ENCODE results near the gene C2orf49. TPM values are rescaled to one million over a fixed set of nuclear protein-coding genes. Genes with fewer than 3 reads are reported as not detected.

C2orf49 gene
- total and polyA plus RNA-seq, 2 of the 8 experiments (the other 6 are each of a cell fraction or from before 2014, with no cell fraction given) = 5.6 to 19.9 TPM

DNA sequence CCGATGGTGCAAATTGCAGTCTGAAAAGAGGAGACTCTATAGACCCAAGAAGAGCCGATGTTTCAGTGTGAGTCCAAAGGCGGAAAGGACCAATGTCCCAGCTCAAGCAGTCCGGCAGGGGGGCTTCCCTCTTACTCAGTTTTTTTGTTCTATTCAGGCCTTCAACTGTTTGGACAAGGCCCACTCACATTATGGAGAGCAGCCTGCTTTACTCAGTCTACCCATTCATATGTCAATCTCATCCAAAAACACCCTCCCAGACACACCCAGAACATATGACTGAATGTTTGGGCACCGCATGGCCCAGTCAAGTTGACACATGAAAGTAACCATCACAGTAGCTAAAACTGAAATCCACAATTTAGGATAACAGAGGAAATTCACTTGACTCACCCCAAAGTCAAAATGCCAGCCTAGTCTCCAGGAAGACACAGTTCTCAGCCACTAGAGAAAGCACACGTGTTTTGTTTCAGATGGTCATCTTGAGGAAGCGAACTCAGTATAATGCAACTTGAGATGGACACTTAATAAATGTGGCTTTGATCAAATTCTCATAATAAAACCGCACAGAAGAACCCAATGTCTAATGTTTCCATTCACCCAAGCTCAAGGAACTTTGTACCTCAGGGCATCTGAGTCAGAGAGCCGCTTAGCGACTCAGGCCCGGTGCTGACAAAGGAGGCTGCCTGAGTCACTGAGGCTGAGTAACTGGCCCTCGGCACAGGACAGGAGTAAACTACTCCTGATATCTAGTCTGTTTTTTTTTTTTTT is 59.1 kb downstream of the C2orf49 start:
- FAIRE-seq (no peak), DNase-seq (ENCODE audit: low read depth in 1 of 2, low spot score in 2 of 2) (no peak)
- Histone ChIP-seq H3K79me1 (ENCODE audit: low read depth, low read length) (peaks cover 8% of the 10 kb centered on the region), H4K8ac (ENCODE audit: extremely low read depth, insufficient read depth, low read length) (no peak overlapping the region), H4K20me1 (replicated peaks in 1 of 2; ENCODE audit: control insufficient read depth in 1 of 2, insufficient read depth in 2 of 2, low read length in 2 of 2) (peaks cover 0 to 1% of the 10 kb centered on the region in 2 experiments), H3K14ac (ENCODE audit: insufficient read length) (no peak overlapping the region), H3K56ac (replicated peaks; ENCODE audit: insufficient read length, low read depth, low read length) (no peak overlapping the region), H3K36me3 (ENCODE audit: control insufficient read depth in 2 of 4, insufficient read depth in 4 of 4, low read length in 3 of 4) (no peaks in the 10 kb centered on the region; a peak in 1 of 8 replicates), H2BK15ac (ENCODE audit: low read length) (no peak overlapping the region), H3K9ac (replicated peaks in 1 of 4; ENCODE audit: extremely low read depth in 1 of 4, low read depth in 3 of 4, low read length in 3 of 4) (no peak overlapping the region), H3K23ac (ENCODE audit: insufficient read length) (no peak overlapping the region), H3K27me3 (replicated peaks in 1 of 4; ENCODE audit: control insufficient read depth in 3 of 4, extremely low read depth in 1 of 4, insufficient read depth in 3 of 4, low read length in 3 of 4) (peaks cover 7 to 17% (median 13%) of the 10 kb centered on the region in 4 experiments), H2BK120ac (replicated peaks; ENCODE audit: low read depth, low read length) (no peak overlapping the region), H2AK5ac (ENCODE audit: low read depth, low read length) (no peak overlapping the region), H2BK5ac (ENCODE audit: low read depth, low read length) (no peak overlapping the region), H3K4me1 (replicated peaks in 1 of 4; ENCODE audit: control insufficient read depth in 3 of 4, insufficient read depth in 4 of 4, low read length in 3 of 4) (peaks cover 0 to 5% (median 2%) of the 10 kb centered on the region in 4 experiments; a peak in 5 of 7 replicates), H3K23me2 (ENCODE audit: low read depth, low read length) (peaks cover 4% of the 10 kb centered on the region; the same call in 1 of the 2 replicates), H4K91ac (replicated peaks; ENCODE audit: insufficient read length, low read length) (no peak overlapping the region), H3K18ac (ENCODE audit: extremely low read depth, low read length) (no peak overlapping the region), H2BK20ac (ENCODE audit: low read length) (no peak overlapping the region), H3K27ac (ENCODE audit: low read depth, low read length) (no peak overlapping the region), H3K4ac (replicated peaks; ENCODE audit: insufficient read length, low read depth, low read length) (no peak overlapping the region), H3K9me3 (ENCODE audit: insufficient read depth in 2 of 2, low read depth in 1 of 2, low read length in 1 of 2) (peaks cover 5 to 6% of the 10 kb centered on the region in 2 experiments; a peak in 1 of 4 replicates), H3K4me3 (ENCODE audit: extremely low read depth in 1 of 4, insufficient read depth in 2 of 4, low read depth in 3 of 4, low read length in 4 of 4) (no peak overlapping the region), H2BK12ac (ENCODE audit: low read depth, low read length) (no peak overlapping the region), H2AFZ (ENCODE audit: low read length) (no peak overlapping the region), H3K4me2 (ENCODE audit: insufficient read depth in 1 of 2, low read depth in 2 of 2, low read length in 2 of 2) (no peak overlapping the region; a peak in 1 of 4 replicates), H3K79me2 (ENCODE audit: control insufficient read depth in 1 of 2, insufficient read depth in 2 of 2, low read length in 2 of 2) (peaks cover 0 to 59% of the 10 kb centered on the region in 2 experiments; a peak in 2 of 4 replicates), H4K5ac (ENCODE audit: insufficient read length, low read depth, low read length) (no peak overlapping the region)
- POLR2A ChIA-PET (ENCODE audit: partially characterized antibody) = interaction anchor here (0.9 to 2.1 kb wide), 4 partner anchors 10 to 51 kb away, joined by 3 to 5 read pairs (median 4); no protein-coding TSS in a partner anchor
- CTCF ChIA-PET (ENCODE audit: partially characterized antibody) = interaction anchor here (2.7 kb wide), 1 partner anchor 29 kb away, joined by 10 read pairs; no protein-coding TSS in a partner anchor
- 92% methylated on average over 12 of the region's 12 CpGs; no CpG with 5 or more reads in 1 of the 2 experiments for WGBS, 2 experiments (ENCODE audit: extremely low coverage in 1 of 2, insufficient coverage in 1 of 2, insufficient read length in 1 of 2, insufficient replicate concordance in 2 of 2, low coverage in 1 of 2, low lambda C conversion rate in 2 of 2, missing lambda C conversion rate in 1 of 2)
- no peak for TF ChIP-seq EP300 (IDR thresholded peaks at IDR 0.05; ENCODE audit: borderline replicate concordance in 1 of 2, low read depth in 2 of 2, low read length in 2 of 2)
- TF ChIP-seq CTBP2 (IDR thresholded peaks at IDR 0.05; ENCODE audit: borderline replicate concordance, insufficient read depth, insufficient read length, low read length) = no peak
- TF ChIP-seq BCL11A (IDR thresholded peaks at IDR 0.05; ENCODE audit: low read depth in 2 of 2, low read length in 2 of 2) = no peak
- TF ChIP-seq POLR2AphosphoS5 (IDR thresholded peaks at IDR 0.05; ENCODE audit: low read depth, low read length) = no peak
- TF ChIP-seq SUZ12 (IDR thresholded peaks at IDR 0.05; ENCODE audit: low read length) = no peak
- no peak for TF ChIP-seq YY1 (IDR thresholded peaks at IDR 0.05; ENCODE audit: low read depth, low read length)
- no peak for TF ChIP-seq CHD2 (IDR thresholded peaks at IDR 0.05; ENCODE audit: low read length)
- TF ChIP-seq CEBPB (IDR thresholded peaks at IDR 0.05; ENCODE audit: low read depth, low read length) = no peak
- no peak for TF ChIP-seq CBX5 (IDR thresholded peaks at IDR 0.05; ENCODE audit: low read depth, low read length)
- no peak for TF ChIP-seq TAF7 (optimal IDR thresholded peaks at IDR 0.05; ENCODE audit: borderline replicate concordance, low read depth, low read length)
- TF ChIP-seq TEAD4 (IDR thresholded peaks at IDR 0.05; ENCODE audit: low read depth, low read length) = no peak
- TF ChIP-seq EGR1 (IDR thresholded peaks at IDR 0.05; ENCODE audit: borderline replicate concordance, low read depth, low read length) = no peak
- no peak for TF ChIP-seq KDM5A (IDR thresholded peaks at IDR 0.05; ENCODE audit: low read length)

Measured in H1 (cell line).